ENCODE results near the gene ANKRD13A.

- TF ChIP-seq EZH2 (IDR thresholded peaks at IDR 0.05; ENCODE audit: borderline replicate concordance, low read depth, low read length, severe bottlenecking), result no peak
- no peak for TF ChIP-seq CTCF (IDR thresholded peaks at IDR 0.05; ENCODE audit: extremely low read depth in 1 of 2, insufficient read depth in 1 of 2, low read depth in 1 of 2, low read length in 2 of 2)
Observed at GRCh38 chr12:110046451-110047187, 47.4 kb downstream of the ANKRD13A start.
